Neural cell (in vitro differentiated cells): Measurements from ENCODE around the gene NSDHL. TPM values are rescaled to one million over a fixed set of nuclear protein-coding genes. Genes with fewer than 3 reads are reported as not detected.

Experiments used
- H2AFZ ChIP-seq: fragments of 200-600, 300-800 bp; sonication (generic), shearing (Covaris generic); 2 replicates; pipeline ENCODE4 v1.6.0; 2014; ENCODE audit warnings: low read depth, mild to moderate bottlenecking, antibody characterized with exemption, low read length, moderate library complexity
- H3F3A ChIP-seq: fragments of 200-600 bp; shearing (Covaris generic); 2 replicates; pipeline ENCODE4 v1.6.1; 2016; ENCODE audit warnings: mild to moderate bottlenecking, moderate library complexity, mixed read lengths, antibody characterized with exemption, low read length; ENCODE audit not compliant: insufficient read depth, poor library complexity, severe bottlenecking
- H3K27ac ChIP-seq: fragments of 200-600, 300-800 bp; sonication (generic), shearing (Covaris generic); 2 replicates; pipeline ENCODE4 v1.5.1; 2014; ENCODE audit warnings: mild to moderate bottlenecking, low read length, moderate library complexity
- H3K27me3 ChIP-seq: fragments of 300-800, 200-600 bp; sonication (generic), shearing (Covaris generic); 2 replicates; pipeline ENCODE4 v1.6.0; 2014; ENCODE audit warnings: mild to moderate bottlenecking, low read depth, low read length, moderate library complexity; ENCODE audit not compliant: insufficient read depth
- H3K36me3 ChIP-seq: fragments of 300-800, 200-600 bp; sonication (generic), shearing (Covaris generic); 2 replicates; pipeline ENCODE4 v1.5.1; 2014; ENCODE audit warnings: mild to moderate bottlenecking, antibody characterized with exemption, low read length, moderate library complexity; ENCODE audit not compliant: insufficient read depth
- H3K4me2 ChIP-seq: fragments of 300-800, 200-600 bp; sonication (generic), shearing (Covaris generic); 2 replicates; pipeline ENCODE4 v1.6.0; 2014; ENCODE audit warnings: mild to moderate bottlenecking, low read length
- H3K4me3 ChIP-seq: fragments of 300-800, 200-600 bp; sonication (generic), shearing (Covaris generic); 2 replicates; pipeline ENCODE4 v1.5.1; 2014; ENCODE audit warnings: mild to moderate bottlenecking, low read length, moderate library complexity
- H3K79me2 ChIP-seq: fragments of 200-600 bp; shearing (Covaris generic); replicated peaks from 2 replicates; pipeline ENCODE4 v1.6.0; 2014; ENCODE audit warnings: mild to moderate bottlenecking, low read length, moderate library complexity; ENCODE audit not compliant: insufficient read depth
- H3K9ac ChIP-seq: fragments of 300-800, 200-600 bp; sonication (generic), shearing (Covaris generic); 2 replicates; pipeline ENCODE4 v1.6.1; 2016; ENCODE audit warnings: mild to moderate bottlenecking, low read length, mixed read lengths
- H3K9me2 ChIP-seq: fragments of 200-600 bp; shearing (Covaris generic); 2 replicates; pipeline ENCODE4 v1.6.1; 2016; ENCODE audit warnings: mild to moderate bottlenecking, low read length, mixed read lengths; ENCODE audit not compliant: insufficient read depth
- H3K9me3 ChIP-seq: fragments of 200-600, 300-800 bp; sonication (generic), shearing (Covaris generic); 2 replicates; pipeline ENCODE4 v1.6.1; 2016; ENCODE audit warnings: mild to moderate bottlenecking, mixed run types, low read length, moderate library complexity, mixed read lengths
- H4K20me1 ChIP-seq: fragments of 200-600 bp; shearing (Covaris generic); 2 replicates; pipeline ENCODE4 v1.6.1; 2016; ENCODE audit warnings: mild to moderate bottlenecking, mixed run types; ENCODE audit not compliant: insufficient read depth
- CTCF ChIP-seq: fragments of 450-650 bp; IDR thresholded peaks from 2 replicates; pipeline ENCODE4 v1.5.1; 2014; ENCODE audit warnings: antibody characterized with exemption, mild to moderate bottlenecking, moderate library complexity; ENCODE audit not compliant: poor library complexity, severe bottlenecking
- EP300 ChIP-seq: fragments of 450-650 bp; conservative IDR thresholded peaks from 2 replicates; pipeline ENCODE4 v1.6.1; 2014; ENCODE audit warnings: antibody characterized with exemption, mild to moderate bottlenecking, moderate library complexity; ENCODE audit not compliant: poor library complexity, severe bottlenecking
- EZH2 ChIP-seq: fragments of 200-600, 300-800 bp; shearing (Covaris generic), sonication (generic); IDR thresholded peaks from 2 replicates; pipeline ENCODE4 v1.6.1; 2014; ENCODE audit warnings: antibody characterized with exemption, low read length, borderline replicate concordance, mild to moderate bottlenecking; ENCODE audit not compliant: insufficient read depth, poor library complexity, severe bottlenecking
- MXI1 ChIP-seq: fragments of 450-650 bp; conservative IDR thresholded peaks from 2 replicates; pipeline ENCODE4 v1.6.1; 2014; ENCODE audit warnings: antibody characterized with exemption, mild to moderate bottlenecking; ENCODE audit not compliant: poor library complexity, severe bottlenecking
- POLR2AphosphoS5 ChIP-seq: IDR thresholded peaks from 2 replicates; pipeline ENCODE4 v1.6.1; 2012
- RAD21 ChIP-seq: fragments of 450-650 bp; conservative IDR thresholded peaks from 2 replicates; pipeline ENCODE4 v1.6.1; 2014; ENCODE audit warnings: antibody characterized with exemption, mild to moderate bottlenecking, moderate library complexity
- REST ChIP-seq: IDR thresholded peaks from 2 replicates; pipeline ENCODE4 v1.6.1; 2012; ENCODE audit warnings: borderline replicate concordance
- SMC3 ChIP-seq: fragments of 450-650 bp; conservative IDR thresholded peaks from 2 replicates; pipeline ENCODE4 v1.6.1; 2014; ENCODE audit warnings: antibody characterized with exemption, mild to moderate bottlenecking, moderate library complexity; ENCODE audit not compliant: poor library complexity
- TAF1 ChIP-seq: IDR thresholded peaks from 2 replicates; pipeline ENCODE4 v1.6.1; 2012; ENCODE audit warnings: low read depth
- polyA plus RNA-seq: library from polyadenylated mRNA; depleted of rRNA; stranded (reverse); fragments of >200 nt; gene quantifications from 2 replicates; pipeline ENCODE4 v1.2.3, GENCODE V29; 2014

NSDHL gene
- polyA plus RNA-seq, 1 donor from 2014 or later = 18.4 TPM

DNA sequence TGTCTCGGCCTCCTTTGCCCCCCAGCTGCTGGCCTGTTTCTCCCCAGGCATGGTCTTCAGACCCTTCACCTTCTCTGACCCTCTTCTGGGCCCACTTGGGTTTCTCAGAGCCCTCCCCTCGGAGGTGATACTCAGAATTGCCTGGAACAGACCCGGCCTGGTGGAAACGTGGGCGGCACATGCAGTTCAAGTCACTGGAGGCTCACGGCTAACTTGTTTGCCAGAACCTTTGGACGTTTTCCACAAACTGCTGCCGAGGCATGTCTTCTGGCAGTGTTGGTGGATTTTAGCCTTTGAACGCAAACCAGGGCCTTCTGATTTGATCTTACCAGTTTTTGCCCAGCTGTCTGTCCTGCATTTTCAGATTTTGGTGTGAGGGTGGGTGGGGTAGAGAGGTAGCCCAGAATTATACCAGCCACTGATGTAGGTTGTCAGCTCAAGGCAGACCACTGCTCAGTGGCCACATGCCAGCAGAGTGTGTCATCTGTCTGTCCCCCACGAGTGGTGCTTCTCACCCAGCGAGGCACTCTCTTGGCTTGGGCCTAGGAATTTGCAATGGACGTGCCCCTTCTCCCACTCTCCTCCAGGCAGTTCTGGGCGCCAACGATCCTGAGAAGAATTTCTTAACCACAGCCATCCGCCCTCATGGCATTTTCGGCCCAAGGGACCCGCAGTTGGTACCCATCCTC lies 34.5 kb downstream of the NSDHL start:
- no peaks in the 10 kb centered on the region for H3K9me3 ChIP-seq

GRCh38 chrX:152866386-152866785 lies 35.5 kb downstream of the NSDHL start:
- Histone ChIP-seq H3K27ac (no peak overlapping the region), H3K4me2 (no peak overlapping the region), H2AFZ (no peak overlapping the region), H3K9ac (no peak overlapping the region), H3K4me3 (no peak overlapping the region), H3F3A (no peaks in the 10 kb centered on the region), H3K36me3 (no peaks in the 10 kb centered on the region), H3K79me2 (no peaks in the 10 kb centered on the region), H4K20me1 (no peaks in the 10 kb centered on the region), H3K9me2 (no peaks in the 10 kb centered on the region), H3K27me3 (no peaks in the 10 kb centered on the region), H3K9me3 (no peaks in the 10 kb centered on the region)
- TF ChIP-seq POLR2AphosphoS5 = no peak
- TF ChIP-seq SMC3 = no peak
- no peak for TF ChIP-seq TAF1
- no peak for TF ChIP-seq EP300
- no peak for TF ChIP-seq REST

More for the DNA sequence above, 34.5 kb downstream of the NSDHL start:
- H3K4me2 ChIP-seq = no peak overlapping the region
- H2AFZ ChIP-seq = no peak overlapping the region
- H3K9me2 ChIP-seq = no peaks in the 10 kb centered on the region
- H4K20me1 ChIP-seq = no peaks in the 10 kb centered on the region
- H3K27me3 ChIP-seq = no peaks in the 10 kb centered on the region
- no peak overlapping the region for H3K9ac ChIP-seq
- H3K36me3 ChIP-seq = no peaks in the 10 kb centered on the region
- H3K27ac ChIP-seq = no peak overlapping the region
- no peaks in the 10 kb centered on the region for H3K79me2 ChIP-seq
- H3K4me3 ChIP-seq = no peak overlapping the region
- no peak for TF ChIP-seq CTCF
- TF ChIP-seq RAD21 = no peak
- TF ChIP-seq EP300 = no peak
- TF ChIP-seq EZH2 = no peak
- no peak for TF ChIP-seq REST
- TF ChIP-seq MXI1 = no peak
- TF ChIP-seq TAF1 = no peak
- no peak for TF ChIP-seq POLR2AphosphoS5
- TF ChIP-seq SMC3 = no peak
- H3F3A ChIP-seq = no peaks in the 10 kb centered on the region
